ENCODE data around the gene KIAA0232. TPM values are rescaled to one million over a fixed set of nuclear protein-coding genes. Genes with fewer than 3 reads are reported as not detected.

KIAA0232 gene
- total and polyA plus RNA-seq, 10 of the 15 experiments (the other 5 are each of a cell fraction or from before 2014, with no cell fraction given) = 2.8 to 15.1 (median 10.8) TPM

GRCh38 chr4:6760865-6761264 is 21.7 kb upstream of the KIAA0232 start (continued):
- TF ChIP-seq CBX5 (IDR thresholded peaks at IDR 0.05; ENCODE audit: low read depth) (no peak), DPF2 (IDR thresholded peaks at IDR 0.05) (no peak), LARP7 (IDR thresholded peaks at IDR 0.05) (no peak), HDAC6 (IDR thresholded peaks at IDR 0.05; ENCODE audit: unreplicated experiment) (no peak), ZBTB4 (CRISPR knock-in tag; IDR thresholded peaks at IDR 0.05) (no peak)

GRCh38 chr4:6761649-6762615 is 20.6 kb upstream of the KIAA0232 start:
- CTCF ChIA-PET = interaction anchor here (0.9 kb wide), 1 partner anchor 20 kb away, joined by 4 read pairs; no protein-coding TSS in a partner anchor
- no peak for ATAC-seq
- SMC1A ChIA-PET (ENCODE audit: uncharacterized antibody, unreplicated experiment) = interaction anchor here (1.5 kb wide), 1 partner anchor 11 kb away, joined by 3 read pairs; no protein-coding TSS in a partner anchor
- RAD21 ChIA-PET (ENCODE audit: unreplicated experiment) = no interaction called here
- Histone ChIP-seq H3K4me1 (ENCODE audit: control insufficient read depth, insufficient read depth, low read length) (no peaks in the 10 kb centered on the region), H3K4me3 (no peak overlapping the region), H3K9me3 (replicated peaks; ENCODE audit: control insufficient read depth, insufficient read depth, low read length) (no peaks in the 10 kb centered on the region), H3K27me3 (replicated peaks in 1 of 2; ENCODE audit: control insufficient read depth in 2 of 2, insufficient read depth in 2 of 2, low read length in 1 of 2) (peaks cover 0 to 2% of the 10 kb centered on the region in 2 experiments; a peak in 1 of 4 replicates), H2AFZ (ENCODE audit: control insufficient read depth, low read depth, low read length) (no peak overlapping the region), H3K9ac (ENCODE audit: control insufficient read depth, insufficient read depth, low read length) (no peak overlapping the region), H3K4me2 (ENCODE audit: control insufficient read depth, insufficient read depth) (no peak overlapping the region), H4K20me1 (ENCODE audit: control insufficient read depth, insufficient read depth) (no peaks in the 10 kb centered on the region), H3K79me2 (ENCODE audit: control insufficient read depth, insufficient read depth, low read length) (no peaks in the 10 kb centered on the region), H3K36me3 (ENCODE audit: control insufficient read depth in 2 of 2, insufficient read depth in 2 of 2, low read length in 1 of 2) (no peaks in the 10 kb centered on the region), H3K27ac (ENCODE audit: control insufficient read depth, insufficient read depth) (no peak overlapping the region)
- no peak for TF ChIP-seq NRF1 (conservative IDR thresholded peaks at IDR 0.05; ENCODE audit: low read depth, low read length)
- TF ChIP-seq ZBED1 (IDR thresholded peaks at IDR 0.05; ENCODE audit: borderline replicate concordance) = no peak
- in situ Hi-C loops (cut with MboI) (no loop called here), intact Hi-C loops (cut with micrococcal nuclease; ENCODE audit: unreplicated experiment) (no loop called here)
- no TSS peak for BruUV-seq (replicated peaks)
- FAIRE-seq = no peak
- POLR2A ChIA-PET = no interaction called here
- 36% methylated on average over 28 of the region's 35 CpGs for WGBS (ENCODE audit: insufficient coverage, insufficient replicate concordance, low lambda C conversion rate, missing lambda C conversion rate)
- no peak for DNase-seq (ENCODE audit: low read depth, low spot score)

Measured in GM12878 (cell line).